ENCODE results near the gene HMCN1.
"Not testable (repeated sequence)": the region's sequence is repeated elsewhere in the genome, so short reads cannot be mapped to it uniquely, and the experiment has no call there.

The HMCN1 gene

GRCh38 chr1:185774394-185774793 lies 40.2 kb downstream of the HMCN1 start:
- H3K4me3 ChIP-seq (ENCODE audit: low read length): no peak overlapping the region
- no peak for TF ChIP-seq ZNF274 (IDR thresholded peaks at IDR 0.05; ENCODE audit: low read depth, low read length)

DNA sequence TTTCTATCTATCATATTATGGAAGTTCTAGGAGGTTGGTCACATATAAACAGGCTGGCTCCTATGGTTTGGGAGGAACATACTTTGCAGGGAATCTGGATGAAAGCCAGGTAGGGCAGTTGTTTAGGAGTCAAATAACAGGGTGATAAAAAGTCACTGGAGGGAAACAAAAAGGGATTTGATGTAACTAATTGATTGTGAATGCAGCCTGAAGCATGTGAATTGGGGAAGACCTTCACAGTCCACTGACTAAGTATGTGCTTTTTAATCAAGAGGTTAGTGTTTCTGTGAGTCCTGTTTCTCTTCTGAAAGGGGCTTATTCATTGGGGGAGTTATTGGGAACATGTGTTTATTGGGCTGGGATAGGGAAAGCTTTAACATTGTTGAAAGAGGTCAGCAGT lies 41.3 kb downstream of the HMCN1 start:
- no peak for TF ChIP-seq ZNF274 (IDR thresholded peaks at IDR 0.05; ENCODE audit: low read depth, low read length)
- no peak overlapping the region for H3K4me3 ChIP-seq (ENCODE audit: low read length)

DNA sequence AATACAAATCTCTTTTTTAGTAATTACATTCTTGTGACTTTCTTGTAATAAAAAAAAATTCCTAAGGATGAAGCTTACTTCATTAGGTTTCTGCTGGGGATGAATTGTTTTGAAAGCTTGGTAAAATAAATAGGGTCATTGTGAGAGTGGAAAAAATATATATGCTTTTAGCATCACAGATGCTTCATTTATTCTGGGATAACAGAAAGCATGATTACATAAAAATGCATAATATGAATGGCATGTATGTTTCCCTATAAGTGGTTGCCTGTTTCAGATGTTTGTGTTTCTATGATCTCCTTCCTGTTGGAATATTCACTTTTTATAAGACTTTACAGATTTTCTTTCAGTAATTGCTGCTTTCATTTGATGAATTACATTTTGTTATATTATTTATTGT lies 42.3 kb downstream of the HMCN1 start:
- TF ChIP-seq ZNF274 (IDR thresholded peaks at IDR 0.05; ENCODE audit: low read depth, low read length): no peak
- no peak overlapping the region for H3K4me3 ChIP-seq (ENCODE audit: low read length)

DNA sequence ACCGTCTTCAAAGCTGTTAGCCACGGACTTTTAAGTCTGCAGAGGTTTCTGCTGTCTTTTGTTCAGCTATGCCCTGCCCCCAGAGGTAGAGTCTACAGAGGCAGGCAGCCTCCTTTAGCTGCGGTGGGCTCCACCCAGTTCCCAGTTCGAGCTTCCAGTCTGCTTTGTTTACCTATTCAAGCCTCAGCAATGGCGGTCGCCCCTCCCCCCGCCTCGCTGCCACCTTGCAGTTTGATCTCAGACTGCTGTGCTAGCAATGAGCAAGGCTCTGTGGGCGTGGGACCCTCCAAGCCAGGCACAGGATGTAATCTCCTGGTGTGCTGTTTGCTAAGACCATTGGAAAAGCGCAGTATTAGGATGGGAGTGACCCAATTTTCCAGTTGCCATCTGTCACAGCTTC lies 49.7 kb downstream of the HMCN1 start:
- not testable (repeated sequence) for H3K4me3 ChIP-seq (ENCODE audit: low read length)

DNA sequence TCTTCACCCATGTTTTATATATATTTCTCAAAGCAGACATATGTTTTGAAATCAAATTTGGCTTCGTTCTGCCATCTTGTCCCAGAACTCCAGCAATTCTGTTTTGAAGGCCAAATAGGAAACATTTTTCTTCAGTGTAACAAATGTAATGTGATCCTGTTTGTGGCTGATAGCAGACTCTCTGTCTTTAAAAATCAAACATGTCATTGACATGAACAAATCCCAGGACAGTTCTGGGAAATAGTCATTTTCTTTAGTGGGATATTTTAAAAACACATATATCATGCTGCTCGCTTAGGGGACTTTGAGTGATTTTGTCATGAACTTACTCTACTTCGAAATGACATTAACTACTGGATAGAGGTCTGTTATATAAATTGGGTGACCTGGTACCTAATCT lies 51.4 kb downstream of the HMCN1 start:
- no peak overlapping the region for H3K4me3 ChIP-seq (ENCODE audit: low read length)
- no peak for TF ChIP-seq ZNF274 (IDR thresholded peaks at IDR 0.05; ENCODE audit: low read depth, low read length)

DNA sequence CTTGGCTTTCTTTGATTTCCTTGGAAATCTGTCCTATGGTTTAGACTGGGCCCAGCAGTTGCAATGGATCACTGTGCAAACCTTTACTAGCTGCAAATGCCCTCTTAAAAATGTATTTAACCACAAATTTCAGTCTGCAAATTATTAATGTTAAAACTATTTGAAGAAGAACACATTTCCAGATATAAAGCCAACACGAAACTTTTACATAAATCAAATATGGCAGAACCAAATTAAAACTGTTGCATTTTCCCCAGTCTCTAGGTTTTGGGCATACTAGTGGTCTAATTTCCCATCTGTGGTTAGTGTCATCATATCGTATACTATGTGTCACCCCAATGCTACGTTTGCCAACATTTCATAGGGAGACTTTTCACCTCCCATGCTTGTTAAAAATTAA lies 52.3 kb downstream of the HMCN1 start:
- TF ChIP-seq ZNF274 (IDR thresholded peaks at IDR 0.05; ENCODE audit: low read depth, low read length): no peak
- H3K4me3 ChIP-seq (ENCODE audit: low read length): no peak overlapping the region

- H3K4me3 ChIP-seq (ENCODE audit: low read length): no peak overlapping the region
- TF ChIP-seq ZNF274 (IDR thresholded peaks at IDR 0.05; ENCODE audit: low read depth, low read length): no peak
These were observed 53.0 kb downstream of the HMCN1 start for GRCh38 chr1:185787238-185787637.

DNA sequence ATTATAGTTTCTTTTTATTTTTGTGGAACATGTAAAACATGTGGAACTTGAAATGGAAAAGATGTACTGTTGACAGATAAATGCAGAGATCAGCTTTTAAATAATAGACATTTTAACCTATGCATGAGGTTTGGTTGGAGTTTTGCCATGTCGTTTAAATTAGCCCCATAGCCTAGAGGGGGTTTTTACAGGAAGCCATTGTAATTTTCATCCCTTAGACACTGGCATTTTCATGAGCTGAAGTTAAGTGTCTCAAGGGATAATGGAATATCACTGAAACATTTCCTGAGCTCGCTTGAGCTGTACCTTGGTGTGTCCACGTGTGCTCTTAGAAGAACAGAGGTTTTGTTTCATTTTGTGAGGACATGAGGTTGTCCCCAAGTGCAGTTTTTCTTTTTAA lies 54.2 kb downstream of the HMCN1 start:
- no peak for TF ChIP-seq ZNF274 (IDR thresholded peaks at IDR 0.05; ENCODE audit: low read depth, low read length)
- H3K4me3 ChIP-seq (ENCODE audit: low read length): no peak overlapping the region

- H3K4me3 ChIP-seq (ENCODE audit: low read length): no peak overlapping the region
- TF ChIP-seq ZNF274 (IDR thresholded peaks at IDR 0.05; ENCODE audit: low read depth, low read length): no peak
These were observed 55.5 kb downstream of the HMCN1 start for GRCh38 chr1:185789501-185790193.

DNA sequence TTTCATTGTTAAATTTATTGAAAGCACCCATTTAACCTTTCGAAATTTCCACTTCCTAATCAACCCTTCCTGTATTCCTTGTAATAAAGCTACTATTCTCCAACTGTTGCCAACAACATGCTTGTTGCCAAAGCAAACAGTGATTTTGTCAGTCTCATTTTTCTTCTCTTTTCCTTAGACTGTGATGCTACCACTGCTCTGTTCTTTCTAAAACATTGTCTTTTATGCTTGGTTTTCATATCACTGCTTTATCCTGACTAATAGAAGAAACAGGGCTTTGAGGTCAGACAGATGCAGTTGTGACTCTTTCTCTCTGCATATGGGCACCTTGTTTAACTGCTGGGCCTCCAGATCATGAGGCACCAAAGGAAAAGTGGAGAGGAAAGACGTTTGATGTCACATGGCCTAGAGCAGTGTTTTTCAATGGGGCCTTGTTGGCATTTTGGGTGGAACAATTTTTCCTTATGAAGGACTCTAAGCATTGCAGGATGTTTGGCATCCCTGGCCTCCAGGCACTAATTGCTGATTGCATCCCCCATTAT lies 56.1 kb downstream of the HMCN1 start:
- TF ChIP-seq ZNF274 (IDR thresholded peaks at IDR 0.05; ENCODE audit: low read depth, low read length): no peak
- no peak overlapping the region for H3K4me3 ChIP-seq (ENCODE audit: low read length)

- no peak overlapping the region for H3K4me3 ChIP-seq (ENCODE audit: low read length)
- TF ChIP-seq ZNF274 (IDR thresholded peaks at IDR 0.05; ENCODE audit: low read depth, low read length): no peak
These were observed 57.8 kb downstream of the HMCN1 start for GRCh38 chr1:185792040-185792439.

DNA sequence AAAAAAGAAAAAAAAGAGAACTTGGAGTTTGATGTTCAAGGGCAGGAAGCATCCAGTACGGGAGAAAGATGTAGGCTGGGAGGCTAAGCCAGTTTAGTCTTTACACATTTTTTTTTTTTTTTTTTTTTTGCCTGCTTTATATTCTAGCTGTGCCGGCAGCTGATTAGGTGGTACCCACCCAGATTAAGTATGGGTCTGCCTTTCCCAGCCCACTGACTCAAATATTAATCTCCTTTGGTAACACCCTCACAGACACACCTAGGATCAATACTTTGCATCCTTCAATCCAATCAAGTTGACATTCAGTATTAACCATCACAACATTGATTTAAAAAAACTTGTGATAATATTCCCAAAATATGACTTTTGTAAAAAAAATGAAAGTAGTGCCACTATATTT lies 60.3 kb downstream of the HMCN1 start:
- H3K4me3 ChIP-seq (ENCODE audit: low read length): not testable (repeated sequence)

GRCh38 chr1:185795181-185795580 lies 61.0 kb downstream of the HMCN1 start:
- no peak overlapping the region for H3K4me3 ChIP-seq (ENCODE audit: low read length)
- TF ChIP-seq ZNF274 (IDR thresholded peaks at IDR 0.05; ENCODE audit: low read depth, low read length): no peak

GRCh38 chr1:185798505-185798904 lies 64.3 kb downstream of the HMCN1 start:
- H3K4me3 ChIP-seq (ENCODE audit: low read length): no peak overlapping the region
- no peak for TF ChIP-seq ZNF274 (IDR thresholded peaks at IDR 0.05; ENCODE audit: low read depth, low read length)

DNA sequence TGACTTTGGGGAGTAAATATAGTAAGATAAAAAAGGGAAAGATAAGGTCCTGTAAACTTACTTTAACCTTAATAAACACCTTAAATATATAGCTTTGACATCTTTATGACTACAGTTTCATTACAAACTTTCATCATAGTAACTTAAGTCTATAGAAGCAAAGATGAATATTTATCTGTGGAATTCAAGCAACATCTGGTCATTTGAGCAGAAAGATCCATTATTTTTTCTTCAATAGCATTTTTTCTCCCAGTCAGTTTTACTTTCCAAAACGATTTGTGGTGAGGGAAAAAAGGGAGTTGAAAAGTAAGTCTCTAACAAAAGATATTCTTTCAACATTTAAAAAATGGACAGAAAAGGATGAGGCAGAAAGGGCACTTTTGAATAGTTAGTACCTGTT lies 69.0 kb downstream of the HMCN1 start:
- no peak overlapping the region for H3K4me3 ChIP-seq (ENCODE audit: low read length)
- no peak for TF ChIP-seq ZNF274 (IDR thresholded peaks at IDR 0.05; ENCODE audit: low read depth, low read length)

DNA sequence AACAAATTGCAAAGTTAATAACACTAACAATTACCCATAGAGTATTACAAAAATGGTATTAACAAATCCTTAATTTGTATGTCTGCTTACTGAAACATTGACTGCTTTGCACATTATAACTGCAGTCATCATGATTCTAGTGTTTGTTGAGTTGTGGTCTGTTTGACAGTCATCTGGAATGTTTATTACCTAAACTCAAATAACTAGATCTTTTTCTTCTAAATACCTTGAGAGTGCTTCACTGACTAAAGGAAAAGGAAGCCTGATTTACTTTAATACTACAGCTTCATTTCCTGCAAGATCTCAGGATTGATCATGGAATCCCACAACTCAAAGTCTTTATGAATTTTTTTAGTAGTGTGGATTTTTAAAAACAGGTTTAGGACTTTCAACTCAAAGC lies 70.0 kb downstream of the HMCN1 start:
- TF ChIP-seq ZNF274 (IDR thresholded peaks at IDR 0.05; ENCODE audit: low read depth, low read length): no peak
- no peak overlapping the region for H3K4me3 ChIP-seq (ENCODE audit: low read length)
